Keratinocyte (primary cell): ENCODE results near the gene REG1B. TPM values are rescaled to one million over a fixed set of nuclear protein-coding genes. Genes with fewer than 3 reads are reported as not detected.

Experiments
- DNase-seq: peaks from one replicate; pipeline ENCODE4 v3.0.0-alpha.2; 2011; ENCODE audit warnings: low read depth, missing footprints, low spot score
- FAIRE-seq: peaks from 2 replicates; lab custom pipeline; 2011; peaks lifted over from hg19 to GRCh38; lab: Jason Lieb, UNC
- H2AFZ ChIP-seq: 2 replicates; pipeline ENCODE4 v1.6.0; 2012; ENCODE audit warnings: low read length, control low read depth, inconsistent platforms; ENCODE audit not compliant: control insufficient read depth
- H3K27ac ChIP-seq: 2 replicates; pipeline ENCODE4 v1.5.1; 2011; ENCODE audit warnings: low read length; ENCODE audit not compliant: control insufficient read depth, insufficient read depth
- H3K27me3 ChIP-seq: 3 replicates; pipeline ENCODE4 v1.6.0; 2011; ENCODE audit warnings: low read length; ENCODE audit not compliant: control insufficient read depth, insufficient read depth; ENCODE audit errors: extremely low read depth
- H3K36me3 ChIP-seq, 2 experiments: 2 replicates in 1 of 2; 3 replicates in 1 of 2; pipeline ENCODE4 v1.5.1; 2011; ENCODE audit warnings: low read length in 2 of 2, mild to moderate bottlenecking in 1 of 2; ENCODE audit not compliant: control insufficient read depth in 2 of 2, insufficient read depth in 2 of 2; ENCODE audit errors: extremely low read depth in 1 of 2
- H3K4me1 ChIP-seq: 3 replicates; pipeline ENCODE4 v1.5.1; 2011; ENCODE audit warnings: low read length; ENCODE audit not compliant: control insufficient read depth, insufficient read depth; ENCODE audit errors: extremely low read depth
- H3K4me2 ChIP-seq: 3 replicates; pipeline ENCODE4 v1.6.0; 2011; ENCODE audit warnings: low read depth, low read length; ENCODE audit not compliant: control insufficient read depth, insufficient read depth; ENCODE audit errors: extremely low read depth
- H3K4me3 ChIP-seq, 3 experiments: fragments of 200-600 bp in 1 of 3; sonication (generic) in 1 of 3; 2 replicates in 2 of 3; 3 replicates in 1 of 3; pipeline ENCODE4 v1.5.1; 2011 to 2016; ENCODE audit warnings: low read length in 3 of 3, mild to moderate bottlenecking in 3 of 3, control low read depth in 2 of 3, inconsistent platforms in 1 of 3, low read depth in 1 of 3, mixed read lengths in 1 of 3, mixed run types in 1 of 3, moderate library complexity in 1 of 3; ENCODE audit not compliant: control insufficient read depth in 2 of 3, insufficient read depth in 2 of 3; ENCODE audit errors: extremely low read depth in 1 of 3
- H3K79me2 ChIP-seq: 2 replicates; pipeline ENCODE4 v1.6.0; 2012; ENCODE audit warnings: low read length; ENCODE audit not compliant: control insufficient read depth, insufficient read depth
- H3K9ac ChIP-seq: 3 replicates; pipeline ENCODE4 v1.6.0; 2011; ENCODE audit warnings: low read length; ENCODE audit not compliant: control insufficient read depth, insufficient read depth; ENCODE audit errors: extremely low read depth
- H3K9me1 ChIP-seq: 3 replicates; pipeline ENCODE4 v1.6.0; 2011; ENCODE audit warnings: low read length; ENCODE audit not compliant: control insufficient read depth, insufficient read depth; ENCODE audit errors: extremely low read depth
- H3K9me3 ChIP-seq: 2 replicates; pipeline ENCODE4 v1.5.1; 2012; ENCODE audit warnings: low read depth, low read length; ENCODE audit not compliant: control insufficient read depth
- H4K20me1 ChIP-seq: 3 replicates; pipeline ENCODE4 v1.6.0; 2011; ENCODE audit warnings: low read length; ENCODE audit not compliant: control insufficient read depth, insufficient read depth; ENCODE audit errors: extremely low read depth
- EZH2 ChIP-seq: IDR thresholded peaks from one replicate; pipeline ENCODE4 v1.6.1; 2012; ENCODE audit warnings: inconsistent platforms, mild to moderate bottlenecking, low read length, moderate library complexity
- dilution Hi-C: fragments of 300-500 bp; cut with MboI; formaldehyde crosslinking; loops from one replicate; pipeline ENCODE4 v1.7.0; 2020; ENCODE audit warnings: low sequenced_read_pairs; ENCODE audit not compliant: extremely low pct_ligation_motif_present
- polyA plus RNA-seq, 5 experiments: library from polyadenylated mRNA; depleted of rRNA in 3 of 5; stranded (reverse) in 3 of 5; stranded (forward) in 1 of 5; unstranded in 1 of 5; fragments of >200 nt; gene quantifications; 1 replicate in 1 of 5; 2 replicates in 3 of 5; 3 replicates in 1 of 5; pipeline versions ENCODE4 v1.2.1 to v1.2.3, GENCODE V29; 2011 to 2012; ENCODE audit warnings: missing spikeins in 2 of 5, low read depth in 1 of 5, low replicate concordance in 1 of 5
- TF ChIP-seq, protein P1 (sequence below), 3 experiments: IDR thresholded peaks in 1 of 3; conservative IDR thresholded peaks in 1 of 3; optimal IDR thresholded peaks in 1 of 3; 2 replicates in 2 of 3; 3 replicates in 1 of 3; pipeline versions ENCODE3 to v1.5.1; 2011; ENCODE audit warnings: low read length in 3 of 3, mild to moderate bottlenecking in 3 of 3, moderate library complexity in 2 of 3, control low read depth in 1 of 3, inconsistent platforms in 1 of 3; ENCODE audit not compliant: insufficient read depth in 2 of 3; ENCODE audit errors: extremely low read depth in 1 of 3

The REG1B gene
- polyA plus RNA-seq, 1 donor (not counting 4 experiments of a cell fraction or from before 2014, with no cell fraction given) = not detected

DNA sequence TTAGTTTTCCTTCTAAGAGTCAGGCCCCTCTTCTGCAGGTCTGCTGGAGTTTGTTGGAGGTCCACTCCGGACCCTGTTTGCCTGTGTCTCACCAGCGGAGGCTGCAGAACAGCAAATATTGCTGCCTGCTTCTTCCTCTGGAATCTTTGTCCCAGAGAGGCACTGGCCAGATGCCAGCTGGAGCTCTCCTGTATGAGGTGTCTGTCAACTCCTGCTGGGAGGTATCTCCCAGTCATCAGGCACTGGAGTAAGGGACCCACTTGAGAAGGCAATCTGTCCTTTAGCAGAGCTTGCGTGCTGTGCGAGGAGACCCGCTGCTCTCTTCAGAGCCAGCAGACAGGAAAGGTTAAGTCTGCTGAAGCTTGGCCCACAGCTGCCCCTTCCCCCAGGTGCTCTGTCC lies 4.8 kb downstream of the REG1B start:
- Histone ChIP-seq H3K4me2 (no peak overlapping the region), H2AFZ (no peak overlapping the region), H3K79me2 (no peaks in the 10 kb centered on the region), H3K36me3 (no peaks in the 10 kb centered on the region), H3K9me3 (no peaks in the 10 kb centered on the region), H3K9ac (no peak overlapping the region), H3K27me3 (no peaks in the 10 kb centered on the region), H3K9me1 (no peaks in the 10 kb centered on the region), H3K4me1 (no peaks in the 10 kb centered on the region), H3K27ac (no peak overlapping the region), H4K20me1 (no peaks in the 10 kb centered on the region), H3K4me3 (no peak overlapping the region)
- no peak for TF ChIP-seq EZH2
- TF ChIP-seq, protein P1, sequence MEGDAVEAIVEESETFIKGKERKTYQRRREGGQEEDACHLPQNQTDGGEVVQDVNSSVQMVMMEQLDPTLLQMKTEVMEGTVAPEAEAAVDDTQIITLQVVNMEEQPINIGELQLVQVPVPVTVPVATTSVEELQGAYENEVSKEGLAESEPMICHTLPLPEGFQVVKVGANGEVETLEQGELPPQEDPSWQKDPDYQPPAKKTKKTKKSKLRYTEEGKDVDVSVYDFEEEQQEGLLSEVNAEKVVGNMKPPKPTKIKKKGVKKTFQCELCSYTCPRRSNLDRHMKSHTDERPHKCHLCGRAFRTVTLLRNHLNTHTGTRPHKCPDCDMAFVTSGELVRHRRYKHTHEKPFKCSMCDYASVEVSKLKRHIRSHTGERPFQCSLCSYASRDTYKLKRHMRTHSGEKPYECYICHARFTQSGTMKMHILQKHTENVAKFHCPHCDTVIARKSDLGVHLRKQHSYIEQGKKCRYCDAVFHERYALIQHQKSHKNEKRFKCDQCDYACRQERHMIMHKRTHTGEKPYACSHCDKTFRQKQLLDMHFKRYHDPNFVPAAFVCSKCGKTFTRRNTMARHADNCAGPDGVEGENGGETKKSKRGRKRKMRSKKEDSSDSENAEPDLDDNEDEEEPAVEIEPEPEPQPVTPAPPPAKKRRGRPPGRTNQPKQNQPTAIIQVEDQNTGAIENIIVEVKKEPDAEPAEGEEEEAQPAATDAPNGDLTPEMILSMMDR (optimal IDR thresholded peaks at IDR 0.05 in 1 of 3, IDR thresholded peaks at IDR 0.05 in 1 of 3, conservative IDR thresholded peaks at IDR 0.05 in 1 of 3; ENCODE audit: extremely low read depth in 1 of 3, insufficient read depth in 2 of 3, low read length in 3 of 3) = no peak
- DNase-seq (no peak), FAIRE-seq (no peak)
- dilution Hi-C loops = no loop called here

DNA sequence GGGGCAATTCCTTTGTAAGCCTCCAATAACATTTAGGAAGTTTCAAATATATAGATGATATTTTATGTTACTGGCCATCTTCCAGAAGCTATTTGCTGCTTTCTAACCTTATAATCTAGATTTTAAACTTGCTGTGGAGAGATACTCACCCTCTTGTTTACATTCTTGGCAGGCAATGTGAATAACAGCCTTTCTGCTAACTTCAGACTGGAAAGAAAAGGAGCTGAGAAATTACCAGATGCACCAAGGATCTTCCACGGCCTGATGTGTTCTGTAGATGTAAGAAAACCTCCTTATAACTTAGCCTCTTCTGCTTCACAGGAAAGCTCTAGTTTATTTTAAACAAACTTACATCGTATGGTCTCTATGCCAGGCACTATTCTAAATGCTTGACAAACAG lies 16.7 kb downstream of the REG1B start:
- H3K9me1 ChIP-seq = no peaks in the 10 kb centered on the region
- DNase-seq = no peak
- H3K4me1 ChIP-seq = no peaks in the 10 kb centered on the region
- no peaks in the 10 kb centered on the region for H3K79me2 ChIP-seq
- TF ChIP-seq, protein P1 (optimal IDR thresholded peaks at IDR 0.05 in 1 of 3, IDR thresholded peaks at IDR 0.05 in 1 of 3, conservative IDR thresholded peaks at IDR 0.05 in 1 of 3; ENCODE audit: extremely low read depth in 1 of 3, insufficient read depth in 2 of 3, low read length in 3 of 3) = no peak
- no peak for TF ChIP-seq EZH2
- H3K27ac ChIP-seq = no peak overlapping the region
- no peaks in the 10 kb centered on the region for H3K27me3 ChIP-seq
- H3K4me3 ChIP-seq = no peak overlapping the region
- FAIRE-seq = no peak
- no peak overlapping the region for H3K9ac ChIP-seq
- H3K9me3 ChIP-seq = peaks cover 2% of the 10 kb centered on the region
- dilution Hi-C loops = no loop called here
- H3K36me3 ChIP-seq = no peaks in the 10 kb centered on the region
- no peak overlapping the region for H2AFZ ChIP-seq
- H4K20me1 ChIP-seq = no peaks in the 10 kb centered on the region
- H3K4me2 ChIP-seq = no peak overlapping the region
